Brain microvascular endothelial cell (primary cell): Measurements from ENCODE around the gene BEST1.

Experiments
- DNase-seq: peaks from one replicate; pipeline ENCODE4 v3.0.0-alpha.2; 2020
- H3K27ac ChIP-seq: fragments of 250-450 bp; sonication (Bioruptor Pico); 2 replicates; pipeline ENCODE4 v1.5.1; 2020; ENCODE audit warnings: mild to moderate bottlenecking, moderate library complexity
- H3K27me3 ChIP-seq: fragments of 250-450 bp; sonication (Bioruptor Pico); replicated peaks from 2 replicates; pipeline ENCODE4 v1.5.1; 2020; ENCODE audit warnings: mild to moderate bottlenecking
- H3K36me3 ChIP-seq: fragments of 250-450 bp; sonication (Bioruptor Pico); replicated peaks from 2 replicates; pipeline ENCODE4 v1.5.1; 2020; ENCODE audit warnings: mild to moderate bottlenecking
- H3K4me3 ChIP-seq: 2 replicates; pipeline ENCODE4 v1.5.1; 2011; ENCODE audit warnings: low read depth, mild to moderate bottlenecking, control low read depth, low read length, moderate library complexity
- CTCF ChIP-seq: IDR thresholded peaks from 2 replicates; pipeline ENCODE4 v1.5.1; 2011; ENCODE audit warnings: low read depth, mild to moderate bottlenecking, moderate library complexity, low read length, control low read depth, inconsistent platforms; ENCODE audit errors: missing control alignments
- in situ Hi-C: cut with HindIII; loops from 2 replicates; pipeline ENCODE4 v1.10.0; 2017; ENCODE audit warnings: low sequenced_read_pairs, low pct_ligation_motif_present

BEST1 gene

GRCh38 chr11:61971248-61972111 is 21.3 kb downstream of the BEST1 start:
- Histone ChIP-seq H3K36me3 (no peaks in the 10 kb centered on the region), H3K27ac (peak overlapping the region; percentile 96), H3K4me3 (no peak overlapping the region), H3K27me3 (no peaks in the 10 kb centered on the region)
- DNase-seq, result peak; percentile 99
- peak; percentile 9 for TF ChIP-seq CTCF
- in situ Hi-C loops, result no loop called here

GRCh38 chr11:61972112-61972671 is 22.0 kb downstream of the BEST1 start:
- in situ Hi-C loops, result no loop called here
- peak overlapping the region; percentile 96 for H3K27ac ChIP-seq

GRCh38 chr11:61972672-61973475 is 22.7 kb downstream of the BEST1 start:
- Histone ChIP-seq H3K36me3 (no peaks in the 10 kb centered on the region), H3K4me3 (no peak overlapping the region), H3K27ac (peak overlapping the region; percentile 96), H3K27me3 (no peaks in the 10 kb centered on the region)
- TF ChIP-seq CTCF, result no peak
- DNase-seq, result peak; percentile 53
- in situ Hi-C loops, result no loop called here

More at GRCh38 chr11:61972112-61972671, 22.0 kb downstream of the BEST1 start:
- peak overlapping the region; percentile 9 for H3K4me3 ChIP-seq
- no peak for DNase-seq
- no peaks in the 10 kb centered on the region for H3K36me3 ChIP-seq
- H3K27me3 ChIP-seq, result no peaks in the 10 kb centered on the region
- no peak for TF ChIP-seq CTCF

- Histone ChIP-seq H3K36me3 (no peaks in the 10 kb centered on the region), H3K27me3 (no peaks in the 10 kb centered on the region), H3K27ac (peak overlapping the region; percentile 96), H3K4me3 (no peak overlapping the region)
- in situ Hi-C loops, result no loop called here
- no peak for TF ChIP-seq CTCF
- no peak for DNase-seq
These were observed 23.5 kb downstream of the BEST1 start for GRCh38 chr11:61973476-61974162.

- no peak for DNase-seq
These were observed 24.8 kb downstream of the BEST1 start for GRCh38 chr11:61974766-61975631.

More at GRCh38 chr11:61974766-61975631, 24.8 kb downstream of the BEST1 start:
- Histone ChIP-seq H3K27ac (no peak overlapping the region), H3K4me3 (no peak overlapping the region), H3K27me3 (no peaks in the 10 kb centered on the region), H3K36me3 (no peaks in the 10 kb centered on the region)
- TF ChIP-seq CTCF, result no peak
- in situ Hi-C loops, result no loop called here
